GM12801 (cell line): ENCODE results near the gene RAB6B.

Experiments used
- CTCF ChIP-seq: IDR thresholded peaks from one replicate; pipeline ENCODE4 v1.5.1; 2011; ENCODE audit warnings: control low read depth; ENCODE audit not compliant: insufficient read length; ENCODE audit errors: extremely low read depth

RAB6B gene

GRCh38 chr3:133915685-133916658 is 20.3 kb upstream of the RAB6B start:
- no peak for TF ChIP-seq CTCF

- TF ChIP-seq CTCF, result no peak
Measured at GRCh38 chr3:133914839-133915600, 19.3 kb upstream of the RAB6B start.

- TF ChIP-seq CTCF, result no peak
Measured at GRCh38 chr3:133910422-133910821, 14.7 kb upstream of the RAB6B start.

- TF ChIP-seq CTCF, result no peak
Measured at GRCh38 chr3:133905376-133905775, 9.7 kb upstream of the RAB6B start.

GRCh38 chr3:133901847-133902246 is 6.2 kb upstream of the RAB6B start:
- no peak for TF ChIP-seq CTCF

- no peak for TF ChIP-seq CTCF
Measured at GRCh38 chr3:133901083-133901482, 5.4 kb upstream of the RAB6B start.

- TF ChIP-seq CTCF, result no peak
Measured at GRCh38 chr3:133899311-133899710, 3.6 kb upstream of the RAB6B start.
